ENCODE results near the gene CES3.

- TF ChIP-seq CTCF (IDR thresholded peaks at IDR 0.05; ENCODE audit: insufficient read depth, low read length, poor library complexity, severe bottlenecking) (no peak), EZH2phosphoT487 (conservative IDR thresholded peaks at IDR 0.05; ENCODE audit: low read length) (no peak)
Observed at GRCh38 chr16:66923247-66923731, 37.8 kb upstream of the CES3 start.
